ENCODE data around the gene SESN3.
A peak's percentile ranks its signal among the peaks of the same experiment; 100 is the strongest.
"Not testable (repeated sequence)": the region's sequence is repeated elsewhere in the genome, so short reads cannot be mapped to it uniquely, and the experiment has no call there.

Gene SESN3

GRCh38 chr11:95251896-95252295 is 20.9 kb upstream of the SESN3 start:
- not testable (repeated sequence) for DNase-seq

DNA sequence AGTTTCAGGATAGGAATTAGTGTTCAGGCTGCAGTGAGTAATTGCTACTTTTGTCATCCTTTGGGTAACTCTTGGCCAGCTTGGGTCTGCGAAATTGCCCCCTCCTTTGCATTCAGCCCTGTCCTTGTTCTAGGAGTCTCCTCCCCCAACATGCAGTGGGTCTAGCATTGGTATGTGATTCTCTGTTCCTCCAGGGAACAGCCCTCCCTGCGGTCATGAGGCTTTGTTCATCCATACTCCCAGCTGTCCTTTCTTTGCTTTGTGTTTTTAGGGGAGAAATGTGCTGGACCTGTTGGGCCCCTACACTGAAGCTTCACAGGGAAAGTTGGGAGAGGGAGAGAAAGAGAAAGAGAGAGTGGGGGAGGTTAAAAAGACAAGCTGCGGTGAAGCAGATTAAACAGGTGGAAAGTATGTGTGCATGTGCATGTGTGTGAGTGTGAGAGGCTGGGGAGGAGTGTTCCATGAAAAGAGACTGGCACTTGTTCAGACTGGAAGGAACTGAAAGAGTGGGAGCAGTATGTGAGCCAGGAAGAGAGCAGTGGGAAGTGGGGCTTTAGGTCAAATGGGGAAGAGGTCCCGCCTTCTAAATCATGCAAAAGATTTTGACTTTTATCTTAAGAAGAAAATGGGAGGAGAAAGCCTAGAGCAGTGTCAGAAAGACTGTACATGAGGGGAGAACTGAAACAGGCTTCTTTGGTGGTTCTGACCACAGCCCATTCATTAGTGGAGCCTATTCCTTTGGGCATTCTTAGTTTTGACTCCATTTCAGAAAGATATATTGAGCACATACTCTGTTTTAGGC is 17.9 kb upstream of the SESN3 start:
- DNase-seq = no peak

GRCh38 chr11:95247883-95248282 is 16.9 kb upstream of the SESN3 start:
- DNase-seq = no peak

GRCh38 chr11:95247127-95247684 is 16.2 kb upstream of the SESN3 start:
- DNase-seq = no peak

DNA sequence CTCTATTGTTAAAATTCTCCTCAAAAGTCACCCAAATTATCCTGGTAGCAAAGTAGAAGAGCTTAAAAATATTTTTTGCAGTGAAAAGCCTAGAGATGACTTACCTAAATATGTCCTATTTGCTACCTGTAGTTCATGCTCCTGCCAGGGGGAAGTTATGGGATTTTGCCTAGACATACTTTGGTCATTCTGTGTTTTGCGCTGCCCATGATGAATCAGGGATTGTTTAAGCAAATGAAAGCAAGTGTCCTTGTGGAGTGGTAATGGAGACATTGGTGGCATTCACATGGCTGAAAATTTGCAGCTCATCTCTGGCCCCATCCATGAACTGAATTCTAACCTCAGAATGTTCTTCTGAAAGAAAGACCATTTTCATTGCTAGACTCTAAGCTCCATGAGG is 14.6 kb upstream of the SESN3 start:
- no peak for DNase-seq

- DNase-seq = no peak
Observed at GRCh38 chr11:95245038-95245437, 14.0 kb upstream of the SESN3 start.

DNA sequence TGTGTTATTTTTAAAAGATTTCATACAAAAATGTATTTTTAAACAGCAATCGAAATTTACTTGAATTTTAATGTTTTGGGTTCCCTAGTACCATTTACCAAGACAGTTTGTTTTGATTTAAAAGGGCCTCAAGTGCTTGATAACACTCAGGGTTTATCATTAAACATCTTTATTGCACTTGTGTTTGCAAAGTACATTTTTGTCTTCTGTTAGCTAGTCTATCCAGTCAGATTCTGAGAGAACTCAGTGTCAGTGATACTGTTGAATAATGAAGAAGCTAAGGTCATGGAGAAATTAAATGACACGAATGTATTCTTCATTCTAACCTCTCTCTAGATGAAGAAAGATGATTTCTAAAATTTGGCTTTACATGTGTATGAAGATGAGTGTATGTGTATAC is 12.7 kb upstream of the SESN3 start:
- no peak for DNase-seq

- no peak for DNase-seq
Observed at GRCh38 chr11:95242845-95243605, 12.0 kb upstream of the SESN3 start.

DNA sequence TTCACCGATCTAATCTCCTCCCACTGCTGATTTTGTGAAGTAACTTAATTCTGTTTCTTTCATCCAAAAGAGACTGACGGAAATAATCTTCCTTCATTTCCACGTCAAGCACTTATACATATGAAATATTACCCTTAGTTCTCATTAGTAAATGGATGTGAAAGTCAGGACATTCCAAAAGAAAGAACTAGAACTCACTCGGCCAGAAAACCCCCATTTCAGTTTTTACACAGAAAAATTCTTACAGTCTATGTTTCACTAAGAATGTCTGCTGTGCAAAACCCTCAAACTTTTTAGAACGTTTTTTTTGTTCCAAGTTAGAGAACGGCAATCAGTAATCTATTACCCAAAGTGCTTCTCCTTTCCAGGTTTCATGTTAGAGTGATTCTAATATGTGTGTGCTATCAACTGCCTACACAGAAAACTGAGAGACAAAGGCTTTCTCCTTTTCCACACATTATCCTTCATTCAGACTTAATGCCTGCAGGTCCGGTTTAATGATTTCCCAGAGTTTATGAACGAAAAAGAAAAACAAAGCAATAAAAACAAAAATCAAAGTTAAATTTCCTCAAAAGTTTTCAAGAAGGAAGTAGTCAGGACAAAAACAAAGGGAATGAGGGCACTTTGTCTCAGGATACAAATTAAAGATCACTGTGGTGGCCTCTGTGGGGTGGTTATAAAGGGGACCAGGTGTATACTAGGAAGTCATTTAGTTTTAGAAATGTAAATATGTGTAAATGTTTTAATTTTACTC is 11.3 kb upstream of the SESN3 start:
- no peak for DNase-seq

DNA sequence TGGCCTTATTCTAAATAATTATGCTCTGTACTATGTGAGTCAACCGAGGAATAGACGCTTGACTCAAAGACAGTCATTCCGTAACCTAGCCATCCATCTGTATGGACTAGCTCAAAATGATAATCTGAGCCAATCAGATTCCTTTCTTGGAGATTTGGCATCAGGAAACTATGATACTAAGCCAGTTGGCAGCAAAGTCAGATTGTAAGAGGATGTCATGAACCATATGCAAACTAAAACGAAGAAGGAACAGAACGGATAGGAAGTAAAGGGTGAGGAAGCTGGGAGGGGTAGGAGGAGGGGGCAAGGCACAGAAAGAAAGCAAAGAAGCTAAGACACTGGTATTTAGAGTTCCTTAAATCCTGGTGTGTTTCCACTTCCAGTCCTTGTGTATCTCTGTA is 10.7 kb upstream of the SESN3 start:
- DNase-seq = no peak

GRCh38 chr11:95239871-95240649 is 9.1 kb upstream of the SESN3 start:
- no peak for DNase-seq

GRCh38 chr11:95232666-95233065 is 1.7 kb upstream of the SESN3 start:
- DNase-seq = no peak

DNA sequence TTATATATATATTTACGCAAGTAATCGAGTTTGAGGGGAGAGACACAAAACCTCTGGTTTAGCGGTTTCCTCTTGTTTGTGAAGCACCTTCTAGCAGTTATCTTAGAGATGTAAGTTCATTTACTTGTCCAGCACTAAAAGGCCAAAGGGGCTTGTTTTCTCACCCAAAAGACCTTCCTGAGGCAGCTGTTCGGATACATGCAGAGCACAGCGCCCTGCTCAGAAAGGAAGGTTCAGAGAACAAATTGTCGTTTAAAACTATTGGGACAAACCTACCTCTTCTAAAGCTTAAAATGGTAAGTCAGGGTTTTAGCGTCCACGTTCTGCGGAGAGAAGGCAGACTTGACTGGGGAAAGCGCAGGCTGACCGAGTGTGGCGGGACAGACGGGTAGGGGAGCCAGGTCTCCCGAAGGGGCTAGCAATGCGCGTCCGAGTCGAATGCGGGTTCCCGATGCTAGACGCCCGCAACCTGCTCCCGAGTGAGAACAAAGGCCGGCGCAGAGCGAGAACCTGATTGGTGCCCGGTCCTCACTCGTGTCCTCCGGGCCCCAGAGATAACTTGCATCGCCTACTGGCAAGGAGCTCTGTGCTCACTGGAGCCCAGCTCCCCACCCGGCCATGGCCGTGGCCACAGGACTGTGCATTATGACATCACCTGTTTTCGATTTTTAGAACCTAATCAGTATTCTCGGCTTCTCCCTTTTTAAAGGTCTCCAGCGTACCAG is 1.0 kb upstream of the SESN3 start:
- DNase-seq = peak; percentile 14 to 87 (median 72)

GRCh38 chr11:95230810-95231126 is 234 bp downstream of the SESN3 start:
- DNase-seq = peak in 4 of 58 donors; percentile 40 to 56 (median 46)

- DNase-seq = peak in 31 of 58 donors; percentile 3 to 72 (median 42)
Observed at GRCh38 chr11:95229993-95230809, 801 bp downstream of the SESN3 start.

DNA sequence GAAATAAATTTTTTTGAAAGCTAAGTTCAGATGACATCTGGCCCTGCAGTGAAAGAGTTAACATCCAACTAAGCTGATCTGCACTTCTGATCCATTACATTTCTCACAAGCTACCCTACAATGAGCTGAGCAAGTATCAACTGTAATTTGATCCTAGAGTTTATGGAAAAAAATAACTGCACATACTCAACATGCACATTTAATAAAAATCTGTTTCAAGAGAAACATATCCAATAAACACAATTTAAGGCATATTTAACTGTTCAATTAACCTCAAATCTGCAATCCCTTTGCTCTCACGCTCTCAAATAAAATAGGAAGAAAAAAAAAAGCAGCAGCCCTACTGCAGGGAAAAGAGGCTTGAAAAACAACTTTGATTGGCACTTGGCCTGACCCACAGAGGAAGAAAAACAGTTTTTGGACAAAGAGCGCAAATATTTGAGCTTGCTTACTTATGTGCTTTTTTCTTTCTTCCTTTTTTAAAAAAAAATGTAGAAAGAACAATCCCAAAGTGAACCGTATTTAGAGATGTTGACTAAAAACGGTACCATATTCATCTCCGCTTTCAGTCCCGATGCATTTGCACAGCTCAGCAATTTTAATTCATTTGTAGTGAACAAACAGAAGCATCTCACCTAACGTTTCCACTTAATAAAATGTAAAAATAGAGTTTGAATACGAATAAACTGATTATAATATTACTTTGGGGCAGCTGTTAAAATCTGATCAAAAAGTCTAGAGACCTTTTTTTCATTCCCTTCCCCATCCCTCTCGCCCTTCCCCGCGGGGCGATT is 1.6 kb downstream of the SESN3 start:
- peak in 1 of 58 donors; percentile 27 for DNase-seq

DNA sequence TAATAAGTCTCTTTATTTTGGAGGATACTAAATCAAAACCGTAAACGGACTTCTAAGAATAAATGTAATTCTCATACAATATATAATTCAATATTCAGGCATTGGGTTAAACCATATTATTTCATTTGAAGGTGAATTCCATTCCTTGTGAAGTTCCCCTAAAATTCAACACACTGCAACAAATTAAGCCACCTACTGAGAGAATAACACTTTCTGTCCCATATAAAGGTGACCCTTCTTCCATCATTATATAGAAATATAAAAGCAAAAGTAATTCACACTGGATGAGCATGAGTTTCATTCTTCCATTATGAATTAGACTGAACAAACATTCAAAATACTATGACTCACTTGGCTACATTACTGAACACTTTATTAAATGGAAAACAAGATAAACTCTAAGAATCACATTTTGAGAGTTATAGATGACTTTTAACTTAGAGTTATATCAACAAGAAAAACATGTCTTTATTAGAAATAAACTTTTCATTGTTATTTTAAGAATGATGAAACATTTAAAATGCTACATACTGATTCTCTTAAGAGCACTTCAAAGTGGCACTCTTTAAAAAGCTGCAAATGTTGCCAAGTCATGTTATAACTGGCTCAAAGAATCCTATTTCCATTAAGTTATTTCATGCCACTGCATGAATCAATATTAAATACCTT is 2.8 kb downstream of the SESN3 start:
- DNase-seq = no peak

DNA sequence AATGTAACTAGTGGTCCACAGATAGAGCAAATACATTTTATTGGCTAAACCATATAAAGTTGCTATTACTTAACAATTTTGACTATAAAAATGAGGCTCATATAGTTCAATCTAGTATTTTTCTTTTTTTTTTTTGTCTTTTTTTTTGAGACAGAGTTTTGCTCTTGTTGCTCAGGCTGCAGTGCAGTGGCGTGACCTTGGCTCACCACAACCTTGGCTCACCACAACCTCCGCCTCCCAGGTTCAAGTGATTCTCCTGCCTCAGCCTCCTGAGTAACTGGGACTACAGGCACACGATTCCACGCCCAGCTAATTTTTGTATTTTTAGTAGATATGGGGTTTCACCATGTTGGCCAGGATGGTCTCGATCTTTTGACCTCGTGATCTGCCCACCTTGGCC is 3.9 kb downstream of the SESN3 start:
- DNase-seq = not testable (repeated sequence)
